ENCODE results near the gene WDR86.
A peak's percentile ranks its signal among the peaks of the same experiment; 100 is the strongest.

The WDR86 gene

GRCh38 chr7:151391358-151391730 is 18.5 kb downstream of the WDR86 start:
- no peak for DNase-seq (ENCODE audit: low spot score)

DNA sequence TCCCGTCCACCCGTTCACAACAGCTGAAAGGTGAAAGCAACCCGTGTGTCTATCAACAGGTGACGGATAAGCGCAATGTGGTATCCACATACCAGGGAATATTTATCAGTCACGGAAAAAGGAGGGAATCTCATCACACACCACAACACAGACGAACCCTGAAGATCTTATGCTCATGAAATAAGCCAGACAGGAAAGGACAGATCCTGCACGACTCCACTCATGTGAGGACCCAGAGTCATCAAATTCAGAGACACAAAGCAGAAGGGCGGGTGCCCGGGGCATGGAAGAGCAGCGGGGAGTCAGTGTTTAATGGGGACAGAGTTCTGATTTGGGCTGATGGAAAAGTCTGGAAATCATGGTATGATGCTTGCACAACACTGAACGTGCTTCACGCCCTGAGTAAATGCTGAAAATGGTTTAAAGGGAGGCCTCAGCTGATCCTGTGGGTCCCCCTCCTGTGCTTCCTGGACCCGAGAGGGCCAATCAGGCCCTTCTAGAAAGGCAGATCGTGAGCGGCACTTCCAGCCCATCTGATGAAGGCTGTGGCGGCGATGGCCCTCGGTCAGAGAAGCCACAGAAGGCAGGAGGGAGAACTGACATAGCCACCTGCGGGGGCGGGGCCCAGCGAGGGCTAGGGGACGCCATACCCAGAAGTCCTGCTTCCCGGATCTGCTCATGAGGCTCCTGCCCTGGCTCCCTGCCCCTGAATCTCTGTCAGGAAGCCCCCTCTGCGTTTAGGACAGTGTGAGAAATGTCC is 19.1 kb downstream of the WDR86 start:
- DNase-seq (ENCODE audit: low spot score): no peak

- DNase-seq (ENCODE audit: low spot score): no peak
These were observed 19.9 kb downstream of the WDR86 start for GRCh38 chr7:151389768-151390597.

DNA sequence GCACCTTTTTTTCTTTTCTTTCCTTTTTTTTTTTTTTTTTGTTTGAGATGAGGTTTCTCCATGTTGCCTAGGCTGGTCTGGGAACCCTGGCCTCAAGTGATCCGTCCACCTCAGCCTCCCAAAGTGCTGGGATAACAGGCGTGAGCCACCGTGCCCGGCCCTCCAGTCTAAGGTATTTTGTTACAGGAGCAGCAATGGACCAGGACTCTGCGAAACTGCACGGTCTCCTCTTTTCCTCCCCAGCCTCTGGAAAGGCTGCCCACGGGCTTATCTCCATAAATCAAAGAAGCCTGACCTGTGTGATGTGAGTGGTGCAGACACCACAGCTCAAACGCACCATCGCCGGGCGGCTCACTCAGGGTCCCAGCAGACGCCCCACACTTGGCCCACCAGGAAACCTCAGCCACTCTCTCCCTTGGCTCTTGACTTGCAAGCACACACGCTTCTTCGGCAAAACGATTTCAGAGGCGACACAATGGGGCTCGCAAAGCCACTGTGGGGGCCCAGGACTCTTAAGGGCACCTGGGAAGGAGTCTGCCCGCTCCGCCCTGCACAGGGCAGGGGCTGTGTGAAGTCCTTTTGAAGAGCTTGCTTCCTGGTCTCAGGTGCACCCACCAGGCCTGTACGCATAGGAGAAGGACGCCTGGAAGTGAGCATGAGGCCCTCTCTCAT is 20.6 kb downstream of the WDR86 start:
- no peak for DNase-seq (ENCODE audit: low spot score)

GRCh38 chr7:151388430-151388829 is 21.4 kb downstream of the WDR86 start:
- no peak for DNase-seq (ENCODE audit: low spot score)

- no peak for DNase-seq (ENCODE audit: low spot score)
These were observed 21.9 kb downstream of the WDR86 start for GRCh38 chr7:151388007-151388297.

- DNase-seq (ENCODE audit: low spot score): no peak
These were observed 22.5 kb downstream of the WDR86 start for GRCh38 chr7:151387161-151388006.

DNA sequence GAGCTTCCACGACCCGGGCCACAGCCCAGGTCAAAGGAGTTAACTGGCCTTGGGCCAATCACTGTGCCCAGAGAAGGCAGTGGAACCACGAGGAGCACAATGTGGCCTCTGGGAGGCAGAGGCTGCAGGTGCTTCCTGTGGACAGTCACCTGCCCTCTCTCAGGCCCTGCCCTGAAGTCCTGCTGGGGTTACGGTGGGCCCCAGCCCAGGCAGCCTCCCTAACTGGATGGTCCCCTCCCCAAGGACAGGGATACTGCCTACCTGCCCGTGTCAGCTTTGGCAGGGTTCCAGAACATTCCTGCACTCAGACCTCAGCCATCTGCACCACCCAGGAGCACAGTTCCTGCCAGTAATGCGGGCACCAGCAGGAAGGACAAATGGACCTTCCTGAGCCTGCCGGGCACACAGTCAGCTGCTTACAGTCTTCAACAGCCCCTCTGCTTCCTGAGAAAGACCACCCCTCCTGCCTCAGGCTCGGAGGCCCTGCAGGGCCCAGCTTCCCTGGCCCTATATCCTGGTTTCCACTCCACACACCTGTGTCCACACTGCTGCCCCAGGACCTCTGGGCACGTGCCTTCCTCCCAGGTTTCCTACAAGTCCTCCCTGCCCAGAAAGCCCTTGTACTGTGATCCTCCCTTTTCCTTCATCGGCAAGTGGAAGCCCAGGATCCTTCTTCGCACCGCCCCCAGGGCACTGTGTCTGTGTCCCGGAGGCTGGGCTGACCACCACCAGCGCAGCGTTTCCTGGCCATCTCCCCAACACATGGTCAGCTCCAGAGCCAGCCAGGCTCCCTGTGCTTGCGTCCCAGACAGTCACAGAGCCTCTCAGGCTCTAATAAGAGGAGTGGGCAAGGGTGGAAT is 23.3 kb downstream of the WDR86 start:
- DNase-seq (ENCODE audit: low spot score): peak; percentile 63

- DNase-seq (ENCODE audit: low spot score): no peak
These were observed 24.1 kb downstream of the WDR86 start for GRCh38 chr7:151385626-151386300.

DNA sequence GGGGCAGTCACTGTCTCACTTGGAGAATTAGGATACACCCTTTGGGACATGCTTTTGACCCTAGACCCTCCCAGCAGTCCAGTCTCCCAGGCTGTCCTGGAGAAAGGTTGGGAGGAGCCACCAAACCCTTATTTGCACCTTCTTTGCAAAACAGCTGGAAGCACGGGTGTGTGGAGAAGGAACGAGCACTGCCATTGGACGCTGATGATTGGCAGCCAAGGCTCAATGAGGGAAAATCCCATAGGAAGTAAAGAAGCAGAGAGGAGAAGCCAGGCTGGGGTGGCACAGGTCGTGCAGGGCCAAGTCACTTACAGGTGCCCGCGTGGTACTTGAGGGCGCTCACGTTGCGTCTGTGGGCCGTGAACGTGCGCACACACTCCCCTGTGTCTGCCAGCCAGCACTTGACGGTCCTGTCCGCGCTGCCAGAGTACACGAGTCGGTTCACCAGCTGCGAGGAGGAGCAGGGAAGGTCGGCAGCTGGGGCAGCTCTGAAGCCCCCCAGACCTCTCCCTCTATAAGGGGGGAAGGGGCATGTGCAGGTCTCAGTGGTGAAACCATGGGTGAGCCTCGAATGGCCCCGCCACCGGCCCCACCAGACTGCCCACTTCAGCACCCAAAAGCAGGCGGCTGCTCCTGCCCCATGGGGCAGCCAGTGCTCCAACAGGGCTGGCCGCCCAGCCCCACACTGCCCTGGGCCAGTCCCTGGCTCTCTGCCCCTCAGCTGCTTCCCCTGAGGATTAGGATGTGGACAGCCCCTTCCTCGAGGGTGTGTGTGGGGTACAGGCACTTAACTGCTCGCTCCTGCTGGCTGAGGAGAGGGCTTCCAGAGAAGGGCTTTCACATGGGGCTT is 24.8 kb downstream of the WDR86 start:
- no peak for DNase-seq (ENCODE audit: low spot score)

DNA sequence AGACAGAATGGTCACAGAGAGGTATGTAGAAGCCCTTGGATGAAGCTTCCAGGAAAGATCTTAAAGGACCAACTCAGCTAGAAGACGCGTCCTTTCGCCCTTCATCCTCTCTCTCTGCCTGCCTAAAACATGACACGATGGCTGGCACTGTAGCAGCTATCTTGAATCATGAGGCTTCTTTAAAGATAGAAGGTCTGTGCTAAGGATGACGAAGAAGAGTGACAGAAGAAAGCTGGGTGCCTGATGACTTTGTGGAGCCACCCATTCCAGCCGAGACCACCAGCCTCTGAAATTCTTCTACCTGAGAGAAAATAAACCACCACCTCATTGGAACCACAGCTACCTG is 25.5 kb downstream of the WDR86 start:
- DNase-seq (ENCODE audit: low spot score): no peak

- DNase-seq (ENCODE audit: low spot score): no peak
These were observed 26.0 kb downstream of the WDR86 start for GRCh38 chr7:151383638-151384351.

GRCh38 chr7:151382079-151382885 is 27.6 kb downstream of the WDR86 start:
- DNase-seq (ENCODE audit: low spot score): no peak

- DNase-seq (ENCODE audit: low spot score): no peak
These were observed 28.3 kb downstream of the WDR86 start for GRCh38 chr7:151381348-151382078.

- DNase-seq (ENCODE audit: low spot score): no peak
These were observed 28.8 kb downstream of the WDR86 start for GRCh38 chr7:151381098-151381347.

DNA sequence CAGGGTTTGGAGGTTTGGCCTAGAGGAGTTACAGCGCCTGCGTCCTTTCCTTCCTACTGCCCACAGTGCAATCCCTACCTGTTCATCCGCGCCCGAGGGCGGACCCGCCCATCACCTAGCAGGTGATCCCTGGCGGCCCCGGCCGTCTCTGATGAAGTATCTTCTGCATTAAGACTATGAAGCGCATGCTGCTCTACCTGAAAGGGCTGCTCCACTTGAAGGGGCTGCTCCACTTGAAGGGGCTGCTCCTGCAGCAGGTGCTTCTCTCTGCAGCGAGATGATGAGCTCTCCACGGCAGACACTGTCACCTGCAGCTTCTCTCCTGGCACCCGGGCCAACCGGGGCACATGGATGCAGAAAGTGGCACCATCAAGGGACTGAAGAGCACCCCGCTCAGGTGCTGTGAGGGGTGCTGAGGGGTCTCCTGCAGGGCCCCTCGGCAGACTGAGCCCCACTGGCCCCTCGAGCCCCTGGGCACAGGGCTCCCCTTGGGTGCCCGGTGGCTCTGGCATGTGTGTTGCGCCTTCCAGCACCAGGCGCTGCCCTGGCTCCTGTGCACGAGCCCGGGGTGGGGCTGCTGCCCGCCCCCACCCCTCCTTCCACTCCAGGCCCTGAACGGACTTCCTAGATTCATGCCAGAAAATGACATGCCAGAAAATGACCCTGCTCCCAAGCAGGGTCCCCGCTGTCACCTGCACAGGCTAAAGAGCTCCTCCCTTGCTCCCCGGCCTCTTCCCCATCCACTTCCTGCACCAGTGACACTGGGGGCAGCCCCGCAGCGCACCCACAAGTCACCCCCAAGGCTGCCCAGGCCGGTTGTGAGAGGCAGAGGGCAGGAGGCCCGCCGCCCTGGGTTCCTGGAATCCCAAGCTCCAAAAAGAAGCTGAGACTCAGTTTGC is 29.4 kb downstream of the WDR86 start:
- no peak for DNase-seq (ENCODE audit: low spot score)

Measured in LoVo (cell line).